ENCODE results near the gene ACIN1. TPM values are rescaled to one million over a fixed set of nuclear protein-coding genes. Genes with fewer than 3 reads are reported as not detected.

ACIN1 gene
- total RNA-seq, 3 donors from 2014 or later (not counting 1 experiment from before 2014, with no cell fraction given): 321 to 395 (median 347) TPM

- TF ChIP-seq, protein P1, sequence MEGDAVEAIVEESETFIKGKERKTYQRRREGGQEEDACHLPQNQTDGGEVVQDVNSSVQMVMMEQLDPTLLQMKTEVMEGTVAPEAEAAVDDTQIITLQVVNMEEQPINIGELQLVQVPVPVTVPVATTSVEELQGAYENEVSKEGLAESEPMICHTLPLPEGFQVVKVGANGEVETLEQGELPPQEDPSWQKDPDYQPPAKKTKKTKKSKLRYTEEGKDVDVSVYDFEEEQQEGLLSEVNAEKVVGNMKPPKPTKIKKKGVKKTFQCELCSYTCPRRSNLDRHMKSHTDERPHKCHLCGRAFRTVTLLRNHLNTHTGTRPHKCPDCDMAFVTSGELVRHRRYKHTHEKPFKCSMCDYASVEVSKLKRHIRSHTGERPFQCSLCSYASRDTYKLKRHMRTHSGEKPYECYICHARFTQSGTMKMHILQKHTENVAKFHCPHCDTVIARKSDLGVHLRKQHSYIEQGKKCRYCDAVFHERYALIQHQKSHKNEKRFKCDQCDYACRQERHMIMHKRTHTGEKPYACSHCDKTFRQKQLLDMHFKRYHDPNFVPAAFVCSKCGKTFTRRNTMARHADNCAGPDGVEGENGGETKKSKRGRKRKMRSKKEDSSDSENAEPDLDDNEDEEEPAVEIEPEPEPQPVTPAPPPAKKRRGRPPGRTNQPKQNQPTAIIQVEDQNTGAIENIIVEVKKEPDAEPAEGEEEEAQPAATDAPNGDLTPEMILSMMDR (IDR thresholded peaks at IDR 0.05): no peak
- Histone ChIP-seq H3K9me3 (ENCODE audit: control insufficient read depth, insufficient read depth, low read length) (no peaks in the 10 kb centered on the region), H3K36me3 (ENCODE audit: control insufficient read depth, insufficient read depth, low read length) (no peaks in the 10 kb centered on the region), H3K27ac (ENCODE audit: low read length) (no peak overlapping the region), H3K27me3 (ENCODE audit: control insufficient read depth, insufficient read depth, low read length) (no peaks in the 10 kb centered on the region), H3K4me3 (ENCODE audit: low read length) (no peak overlapping the region), H3K4me1 (ENCODE audit: control insufficient read depth, insufficient read depth, low read length) (peaks cover 32% of the 10 kb centered on the region)
- Mint-ChIP-seq H3K36me3 (no peaks in the 10 kb centered on the region), H3K4me3 (no peak overlapping the region), H3K9me3 (no peaks in the 10 kb centered on the region), H3K27ac (no peak overlapping the region), H3K27me3 (ENCODE audit: low read depth in 2 of 2) (peaks cover 0 to 8% of the 10 kb centered on the region in 2 donors), H3K4me1 (peaks cover 10 to 11% of the 10 kb centered on the region in 2 donors)
- 85% methylated on average over 8 of the region's 8 CpGs for WGBS (ENCODE audit: insufficient coverage)
- DNase-seq (no peak), ATAC-seq (no peak)
- intact Hi-C loops (cut with micrococcal nuclease): no loop called here
Measured at GRCh38 chr14:23123419-23123818, 28.5 kb upstream of the ACIN1 start.

DNA sequence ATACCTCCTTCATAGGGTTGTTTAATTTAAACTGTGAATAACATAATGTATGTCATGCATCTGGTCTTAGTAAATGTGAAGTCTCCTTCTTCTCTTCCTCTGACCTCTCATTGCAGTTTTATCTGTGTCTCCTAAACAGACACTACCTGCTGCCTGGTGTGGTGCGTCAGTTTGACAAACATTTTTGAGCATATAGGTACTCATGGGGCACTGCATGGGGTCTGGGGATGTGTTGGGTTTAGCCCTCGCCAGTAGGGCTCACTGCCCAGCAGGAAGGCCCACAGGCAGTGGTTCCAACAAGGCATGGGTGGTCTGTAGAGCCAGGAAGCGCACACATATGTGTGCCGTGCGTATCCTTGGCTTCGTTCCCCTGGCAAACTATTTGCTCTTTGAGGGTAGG is 27.1 kb upstream of the ACIN1 start:
- H3K27me3 ChIP-seq (ENCODE audit: control insufficient read depth, insufficient read depth, low read length): no peaks in the 10 kb centered on the region
- no peaks in the 10 kb centered on the region for H3K36me3 Mint-ChIP-seq
- peaks cover 10 to 11% of the 10 kb centered on the region in 2 donors for H3K4me1 Mint-ChIP-seq
- H3K27ac ChIP-seq (ENCODE audit: low read length): no peak overlapping the region
- peaks cover 32% of the 10 kb centered on the region for H3K4me1 ChIP-seq (ENCODE audit: control insufficient read depth, insufficient read depth, low read length)
- ATAC-seq (no peak), DNase-seq (no peak)
- H3K9me3 Mint-ChIP-seq: no peaks in the 10 kb centered on the region
- TF ChIP-seq, protein P1 (IDR thresholded peaks at IDR 0.05): no peak
- no peaks in the 10 kb centered on the region for H3K9me3 ChIP-seq (ENCODE audit: control insufficient read depth, insufficient read depth, low read length)
- intact Hi-C loops (cut with micrococcal nuclease): no loop called here
- no peak overlapping the region for H3K4me3 Mint-ChIP-seq
- H3K27me3 Mint-ChIP-seq (ENCODE audit: low read depth in 2 of 2): peaks cover 0 to 8% of the 10 kb centered on the region in 2 donors
- H3K36me3 ChIP-seq (ENCODE audit: control insufficient read depth, insufficient read depth, low read length): no peaks in the 10 kb centered on the region
- no peak overlapping the region for H3K27ac Mint-ChIP-seq
- 90% methylated on average over 6 of the region's 6 CpGs for WGBS (ENCODE audit: insufficient coverage)
- H3K4me3 ChIP-seq (ENCODE audit: low read length): no peak overlapping the region

DNA sequence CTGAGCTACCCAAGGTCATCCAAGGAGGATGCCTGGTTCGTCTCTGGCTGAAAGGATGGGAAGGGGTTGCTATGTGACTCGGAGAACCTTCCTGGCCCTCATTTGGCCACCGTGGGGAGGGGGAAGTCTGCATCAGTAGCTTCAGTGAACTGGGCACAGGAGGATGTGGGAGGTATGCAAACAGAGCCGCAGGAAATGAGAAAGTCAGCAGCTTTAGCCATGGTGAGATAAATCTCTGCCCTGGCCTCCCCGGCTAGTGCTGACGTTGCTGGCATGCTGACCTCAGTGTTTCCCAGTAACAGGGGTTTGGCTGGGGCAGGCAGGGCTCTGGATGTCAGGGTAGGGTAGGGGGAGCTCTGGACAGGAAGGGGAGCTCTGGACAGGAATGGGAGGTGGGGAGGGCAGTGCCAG is 26.4 kb upstream of the ACIN1 start:
- H3K36me3 Mint-ChIP-seq: no peaks in the 10 kb centered on the region
- TF ChIP-seq, protein P1 (IDR thresholded peaks at IDR 0.05): no peak
- peak in 1 of 2 donors; percentile 33 for DNase-seq
- 27% methylated on average over 6 of the region's 6 CpGs for WGBS (ENCODE audit: insufficient coverage)
- peak in 1 of 3 donors; percentile 24 for ATAC-seq
- H3K4me1 Mint-ChIP-seq: peaks cover 10 to 11% of the 10 kb centered on the region in 2 donors
- Histone ChIP-seq H3K4me1 (ENCODE audit: control insufficient read depth, insufficient read depth, low read length) (peaks cover 32% of the 10 kb centered on the region), H3K4me3 (ENCODE audit: low read length) (no peak overlapping the region), H3K27ac (ENCODE audit: low read length) (no peak overlapping the region), H3K9me3 (ENCODE audit: control insufficient read depth, insufficient read depth, low read length) (no peaks in the 10 kb centered on the region), H3K27me3 (ENCODE audit: control insufficient read depth, insufficient read depth, low read length) (no peaks in the 10 kb centered on the region), H3K36me3 (ENCODE audit: control insufficient read depth, insufficient read depth, low read length) (no peaks in the 10 kb centered on the region)
- intact Hi-C loops (cut with micrococcal nuclease): loop anchor here (2.0 kb wide), 2 partner anchors 177 to 259 kb away; no protein-coding TSS in a partner anchor
- H3K27ac Mint-ChIP-seq: peak overlapping the region; percentile 18 to 68
- H3K4me3 Mint-ChIP-seq: no peak overlapping the region
- peaks cover 0 to 8% of the 10 kb centered on the region in 2 donors for H3K27me3 Mint-ChIP-seq (ENCODE audit: low read depth in 2 of 2)
- no peaks in the 10 kb centered on the region for H3K9me3 Mint-ChIP-seq
